Stimulated activated CD4-positive, alpha-beta T cell treated with anti-CD3 and anti-CD28 coated beads, Interleukin-2, amount 100 ng/mL, for 48 hours (primary cell): ENCODE data around the gene NME3.

Experiments used
- DNase-seq, 2 donors: peaks; one replicate each; pipeline ENCODE4 v3.0.0-alpha.2; 2020

Gene NME3

DNA sequence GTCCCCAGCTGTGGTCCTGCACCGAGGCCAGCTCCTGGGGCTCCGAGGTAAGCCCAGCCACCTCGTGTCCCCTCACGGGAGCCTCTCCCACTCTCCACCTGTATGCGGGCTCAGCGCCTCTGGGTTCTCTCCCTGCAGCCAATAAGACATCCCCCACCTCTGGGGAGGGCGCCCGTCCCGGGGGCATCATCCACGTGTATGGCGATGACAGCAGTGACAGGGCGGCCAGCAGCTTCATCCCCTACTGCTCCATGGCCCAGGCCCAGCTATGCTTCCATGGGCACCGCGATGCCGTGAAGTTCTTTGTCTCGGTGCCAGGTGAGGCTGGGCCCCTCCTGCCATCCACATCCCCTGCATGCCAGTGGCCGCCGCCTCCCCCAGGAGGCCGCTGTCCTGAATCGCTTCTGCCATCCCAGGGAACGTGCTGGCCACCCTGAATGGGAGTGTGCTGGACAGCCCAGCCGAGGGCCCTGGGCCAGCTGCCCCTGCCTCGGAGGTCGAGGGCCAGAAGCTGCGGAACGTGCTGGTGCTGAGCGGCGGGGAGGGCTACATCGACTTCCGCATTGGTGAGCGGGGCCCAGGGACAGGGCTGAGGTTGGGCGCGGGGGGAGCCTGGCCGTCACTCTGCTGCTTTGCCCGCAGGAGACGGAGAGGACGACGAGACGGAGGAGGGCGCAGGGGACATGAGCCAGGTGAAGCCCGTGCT lies 3.1 kb downstream of the NME3 start:
- DNase-seq, result no peak

DNA sequence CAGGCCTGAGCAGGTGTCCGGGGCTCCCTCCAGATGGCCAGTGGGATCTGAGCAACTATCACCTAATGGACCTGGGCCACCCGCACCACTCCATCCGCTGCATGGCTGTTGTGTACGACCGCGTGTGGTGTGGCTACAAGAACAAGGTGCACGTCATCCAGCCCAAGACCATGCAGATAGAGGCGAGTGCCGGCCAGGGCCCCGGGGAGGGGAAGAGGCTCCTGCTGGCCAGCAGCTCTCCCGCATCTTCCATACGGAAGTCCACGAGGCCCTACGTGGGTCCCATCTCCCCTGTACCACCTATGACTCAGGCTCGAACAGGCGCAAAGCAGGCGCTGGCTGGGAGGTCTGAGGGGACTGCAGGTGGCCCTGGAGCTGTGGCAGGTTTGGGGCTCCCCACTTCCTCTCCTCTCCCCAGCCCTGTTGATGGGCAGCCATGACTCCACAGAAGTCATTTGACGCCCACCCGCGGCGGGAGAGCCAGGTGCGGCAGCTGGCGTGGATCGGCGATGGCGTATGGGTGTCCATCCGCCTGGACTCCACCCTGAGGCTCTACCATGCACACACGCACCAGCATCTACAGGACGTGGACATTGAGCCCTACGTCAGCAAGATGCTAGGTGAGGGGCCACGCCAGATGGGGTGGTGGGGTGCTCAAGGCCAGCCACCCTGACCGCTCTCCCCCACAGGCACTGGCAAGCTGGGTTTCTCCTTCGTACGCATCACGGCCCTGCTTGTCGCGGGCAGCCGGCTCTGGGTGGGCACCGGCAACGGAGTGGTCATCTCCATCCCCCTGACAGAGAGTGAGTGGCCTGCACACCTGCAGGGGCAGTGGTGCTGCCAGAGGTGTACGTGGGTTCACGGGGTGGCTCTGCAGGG lies 4.0 kb downstream of the NME3 start:
- no peak for DNase-seq

DNA sequence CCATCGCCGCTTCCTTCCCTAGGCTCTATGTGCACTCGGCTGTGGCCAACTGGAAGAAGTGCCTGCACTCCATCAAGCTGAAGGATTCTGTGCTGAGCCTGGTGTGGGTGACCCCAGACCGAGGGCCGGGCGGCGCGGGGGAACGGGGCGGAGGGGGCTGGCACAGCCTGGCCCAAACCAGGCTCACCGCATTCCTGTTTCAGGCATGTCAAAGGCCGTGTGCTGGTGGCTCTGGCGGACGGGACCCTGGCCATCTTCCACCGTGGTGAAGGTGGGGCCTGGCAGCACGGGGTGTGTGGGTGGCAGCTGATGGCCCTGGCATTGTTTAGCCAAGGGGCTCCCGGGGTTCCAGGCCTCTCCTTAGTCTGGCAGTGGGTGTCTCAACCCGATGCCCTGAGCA lies 4.6 kb downstream of the NME3 start:
- DNase-seq, result no peak

DNA sequence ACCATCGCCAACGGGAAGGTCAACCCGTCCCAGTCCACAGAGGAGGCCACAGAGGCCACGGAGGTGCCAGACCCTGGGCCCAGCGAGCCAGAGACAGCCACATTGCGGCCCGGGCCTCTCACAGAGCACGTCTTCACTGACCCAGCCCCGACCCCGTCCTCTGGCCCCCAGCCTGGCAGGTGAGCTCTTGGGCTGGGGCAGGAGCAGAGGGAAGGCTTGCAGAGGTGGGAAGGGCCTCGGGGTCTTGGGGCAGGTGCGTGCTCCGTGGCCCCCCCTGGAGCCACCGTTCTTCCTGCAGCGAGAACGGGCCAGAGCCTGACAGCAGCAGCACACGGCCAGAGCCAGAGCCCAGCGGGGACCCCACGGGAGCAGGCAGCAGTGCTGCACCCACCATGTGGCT lies 5.1 kb downstream of the NME3 start:
- no peak for DNase-seq

DNA sequence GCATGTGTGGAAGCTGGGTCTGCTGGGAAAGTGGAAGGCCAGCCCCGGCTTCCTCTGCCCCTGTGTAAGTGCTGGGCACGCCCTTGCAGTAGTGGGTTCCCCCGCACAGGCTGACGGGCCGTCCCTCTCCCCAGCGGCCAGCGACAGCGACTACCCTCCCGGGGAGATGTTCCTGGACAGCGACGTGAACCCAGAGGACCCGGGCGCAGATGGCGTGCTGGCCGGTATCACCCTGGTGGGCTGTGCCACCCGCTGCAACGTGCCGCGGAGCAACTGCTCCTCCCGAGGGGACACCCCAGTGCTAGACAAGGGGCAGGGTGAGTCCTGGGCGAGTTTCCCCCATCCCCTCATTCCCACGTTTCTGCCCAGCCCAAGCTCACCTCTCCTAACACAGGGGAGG lies 5.5 kb downstream of the NME3 start:
- DNase-seq, result no peak

DNA sequence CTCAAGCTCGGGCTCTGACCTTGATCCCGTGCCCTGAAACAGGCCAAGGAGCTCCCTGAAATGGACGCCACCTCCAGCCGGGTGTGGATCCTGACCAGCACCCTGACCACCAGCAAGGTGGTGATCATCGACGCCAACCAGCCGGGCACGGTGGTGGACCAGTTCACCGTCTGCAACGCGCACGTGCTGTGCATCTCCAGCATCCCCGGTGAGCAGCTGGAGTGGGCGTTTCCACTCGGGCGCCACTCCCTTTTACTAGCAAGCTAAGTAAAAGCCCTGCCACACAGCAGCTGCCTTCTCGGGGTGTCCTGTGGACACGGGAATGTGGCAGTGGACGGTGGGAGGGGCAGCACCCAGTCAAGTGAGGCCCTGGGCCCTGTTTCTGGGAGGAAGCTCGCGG lies 6.4 kb downstream of the NME3 start:
- no peak for DNase-seq

DNA sequence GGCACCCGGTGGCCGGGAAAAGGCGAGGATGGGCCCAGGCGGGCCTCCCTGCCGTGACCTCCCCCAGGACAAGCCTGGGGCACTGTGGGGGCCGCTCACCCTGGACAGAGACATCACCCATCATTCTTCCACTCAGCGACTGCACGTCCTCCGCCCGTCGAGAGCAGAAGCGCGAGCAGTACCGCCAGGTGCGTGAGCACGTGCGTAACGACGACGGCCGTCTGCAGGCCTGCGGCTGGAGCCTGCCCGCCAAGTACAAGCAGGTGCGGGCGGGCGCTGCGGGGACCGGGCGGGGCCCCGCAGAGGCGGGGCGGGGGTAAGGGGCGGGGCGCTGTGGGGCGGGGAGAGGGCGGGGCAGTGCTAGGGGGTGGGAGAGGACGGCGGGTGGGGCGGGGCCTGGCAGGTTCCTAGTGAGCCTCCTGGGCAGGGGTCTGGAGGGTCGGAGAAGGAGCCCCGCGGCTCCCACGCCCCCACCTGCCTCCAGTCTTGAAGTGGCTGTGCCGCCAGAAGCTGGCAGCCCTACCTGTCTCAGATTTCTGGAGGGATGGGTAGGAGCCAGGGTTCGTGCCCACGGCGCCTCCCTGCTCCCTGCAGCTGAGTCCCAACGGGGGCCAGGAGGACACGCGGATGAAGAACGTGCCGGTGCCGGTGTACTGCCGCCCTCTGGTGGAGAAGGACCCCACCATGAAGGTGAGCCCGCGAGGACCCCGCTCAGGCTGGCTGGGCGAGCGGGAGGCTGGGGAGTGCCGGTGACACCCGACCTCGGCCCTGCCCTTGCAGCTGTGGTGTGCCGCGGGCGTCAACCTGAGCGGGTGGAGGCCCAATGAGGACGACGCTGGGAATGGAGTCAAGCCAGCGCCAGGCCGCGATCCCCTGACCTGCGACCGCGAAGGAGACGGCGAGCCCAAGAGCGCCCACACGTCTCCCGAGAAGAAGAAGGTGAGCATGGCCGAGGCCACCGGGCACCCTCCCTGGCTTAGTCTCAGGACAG lies 7.5 kb downstream of the NME3 start:
- DNase-seq, result no peak

DNA sequence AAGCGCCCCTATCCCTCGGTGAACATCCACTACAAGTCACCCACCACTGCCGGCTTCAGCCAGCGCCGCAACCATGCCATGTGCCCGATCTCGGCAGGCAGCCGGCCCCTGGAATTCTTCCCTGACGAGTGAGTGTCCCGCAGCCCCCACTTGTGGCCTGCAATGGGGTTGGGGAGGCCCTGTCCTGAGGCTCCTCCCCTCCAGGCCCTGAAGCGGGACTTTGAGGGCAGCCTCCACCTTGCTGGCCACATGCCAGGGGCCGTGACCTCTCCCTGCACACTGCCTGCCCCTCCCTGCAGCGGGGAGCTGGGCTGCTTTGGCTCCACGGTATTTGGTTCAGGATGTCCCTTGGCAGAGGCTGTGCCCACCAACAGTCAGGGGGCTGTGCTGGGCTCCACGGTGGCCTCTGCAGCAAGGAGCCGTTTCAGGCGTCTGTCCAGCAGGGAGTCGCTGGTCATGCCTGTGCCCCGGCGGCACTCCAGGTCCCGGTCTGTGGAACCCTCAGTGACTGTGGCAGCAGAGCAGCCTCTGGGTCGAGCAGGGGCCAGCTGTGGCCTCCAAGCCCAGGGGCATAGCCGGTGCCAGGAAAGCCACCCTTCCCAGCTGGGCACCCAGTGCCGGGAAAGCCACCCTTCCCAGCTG lies 8.3 kb downstream of the NME3 start:
- DNase-seq, result no peak

DNA sequence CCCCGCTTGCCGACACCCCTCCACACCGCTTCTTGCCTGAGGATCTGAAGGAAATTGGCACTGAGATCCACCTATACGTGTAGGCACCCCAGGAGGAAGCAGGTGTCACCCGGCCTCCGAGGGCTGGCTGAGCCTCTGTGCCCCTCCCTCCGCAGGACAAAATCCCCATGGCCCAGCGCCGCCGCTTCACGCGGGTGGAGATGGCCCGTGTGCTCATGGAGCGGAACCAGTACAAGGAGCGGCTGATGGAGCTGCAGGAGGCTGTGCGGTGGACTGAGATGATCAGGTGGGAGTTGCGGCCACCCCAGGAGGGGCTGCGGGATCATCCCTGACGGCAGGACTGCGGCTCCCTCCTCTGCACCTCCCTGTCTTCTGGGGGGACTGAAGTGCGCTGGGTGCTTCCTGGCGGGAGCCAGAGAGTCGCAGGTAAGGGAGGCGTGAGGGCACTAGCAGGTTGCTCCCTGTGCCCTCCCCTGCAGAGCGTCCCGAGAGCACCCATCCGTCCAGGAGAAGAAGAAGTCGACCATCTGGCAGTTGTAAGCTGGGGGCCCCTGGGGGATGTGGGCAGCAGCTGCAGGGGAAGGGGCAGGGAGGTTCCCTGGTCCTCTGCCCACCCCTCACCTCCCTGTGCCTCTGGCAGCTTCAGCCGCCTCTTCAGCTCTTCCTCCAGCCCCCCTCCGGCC lies 9.0 kb downstream of the NME3 start:
- DNase-seq, result no peak

DNA sequence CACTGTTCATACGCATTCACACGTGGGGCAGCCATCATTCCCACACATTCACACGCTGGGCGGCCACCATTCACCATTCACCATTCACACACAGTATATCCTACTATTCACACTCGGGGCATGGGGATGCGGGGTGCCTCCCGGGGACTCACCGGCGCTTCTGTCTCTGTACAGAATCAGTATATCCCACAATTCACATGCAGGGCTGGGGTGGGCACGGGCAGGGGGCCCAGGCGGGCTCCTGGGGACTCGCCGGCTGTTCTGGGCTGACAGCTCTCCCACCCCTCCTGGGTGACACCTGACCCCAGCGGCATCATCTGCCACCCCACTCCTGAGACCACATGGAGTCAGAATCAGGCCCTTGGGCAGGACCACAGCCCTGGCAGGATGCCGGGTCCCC lies 9.6 kb downstream of the NME3 start:
- DNase-seq, result no peak

DNA sequence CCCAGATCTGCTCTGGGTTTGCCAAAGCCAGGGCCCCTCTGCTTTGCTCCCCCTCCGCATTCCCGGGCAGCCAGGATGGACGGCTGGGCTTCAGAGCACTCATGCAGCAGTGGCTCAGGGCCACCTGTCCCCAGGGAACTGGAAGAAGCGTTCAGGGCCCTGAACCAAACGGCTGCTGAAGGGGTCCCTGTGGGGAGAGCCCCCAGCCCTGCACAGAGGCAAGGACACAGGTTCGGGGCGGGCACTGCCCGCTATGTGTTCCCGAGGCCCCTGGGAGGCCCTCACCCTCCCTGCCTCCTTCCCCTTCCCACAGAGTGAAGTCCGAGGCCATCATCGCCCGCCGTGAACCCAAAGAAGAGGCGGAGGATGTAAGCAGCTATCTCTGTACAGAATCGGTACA lies 10.4 kb downstream of the NME3 start:
- DNase-seq, result no peak

DNA sequence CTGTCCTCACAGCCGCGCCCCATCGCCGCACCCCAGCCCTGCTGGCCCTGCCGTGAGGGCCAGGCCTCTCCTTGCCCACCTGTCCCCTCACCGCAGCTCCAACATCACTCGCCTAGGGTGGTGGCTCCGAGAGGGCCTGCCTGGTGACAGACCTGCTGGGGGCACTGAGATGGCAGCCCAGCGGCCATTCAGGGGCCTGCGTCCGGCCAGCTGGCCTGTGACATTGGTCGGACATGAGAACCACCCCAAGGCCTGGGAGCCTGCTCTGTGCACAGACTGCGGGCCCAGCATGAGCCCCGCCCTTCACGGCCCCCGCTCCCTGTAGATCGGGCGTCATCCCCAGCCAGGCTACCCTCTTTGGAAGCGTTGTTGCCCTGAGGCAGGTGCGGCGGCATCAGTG lies 11.8 kb downstream of the NME3 start:
- DNase-seq, result no peak

DNA sequence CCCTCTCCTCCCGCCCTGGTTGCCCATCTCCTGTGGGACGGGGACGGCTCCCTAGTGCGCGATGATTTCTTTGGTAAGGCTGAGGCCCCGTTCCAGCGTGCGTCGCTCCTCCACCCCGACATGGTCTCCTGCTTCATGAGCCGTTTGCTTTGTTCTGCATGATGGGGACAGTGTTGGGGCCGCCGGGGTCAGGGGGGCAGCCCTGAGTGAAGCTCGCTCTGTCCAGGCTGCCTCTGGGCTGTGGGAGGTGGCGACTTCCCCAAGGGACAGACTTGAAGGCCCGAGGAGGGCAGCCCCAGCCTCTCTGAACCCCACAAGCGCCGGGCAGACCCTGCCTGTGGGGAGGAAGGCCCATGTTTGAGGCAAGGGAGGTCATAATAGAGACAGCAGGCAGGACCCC lies 12.4 kb downstream of the NME3 start:
- no peak for DNase-seq

DNA sequence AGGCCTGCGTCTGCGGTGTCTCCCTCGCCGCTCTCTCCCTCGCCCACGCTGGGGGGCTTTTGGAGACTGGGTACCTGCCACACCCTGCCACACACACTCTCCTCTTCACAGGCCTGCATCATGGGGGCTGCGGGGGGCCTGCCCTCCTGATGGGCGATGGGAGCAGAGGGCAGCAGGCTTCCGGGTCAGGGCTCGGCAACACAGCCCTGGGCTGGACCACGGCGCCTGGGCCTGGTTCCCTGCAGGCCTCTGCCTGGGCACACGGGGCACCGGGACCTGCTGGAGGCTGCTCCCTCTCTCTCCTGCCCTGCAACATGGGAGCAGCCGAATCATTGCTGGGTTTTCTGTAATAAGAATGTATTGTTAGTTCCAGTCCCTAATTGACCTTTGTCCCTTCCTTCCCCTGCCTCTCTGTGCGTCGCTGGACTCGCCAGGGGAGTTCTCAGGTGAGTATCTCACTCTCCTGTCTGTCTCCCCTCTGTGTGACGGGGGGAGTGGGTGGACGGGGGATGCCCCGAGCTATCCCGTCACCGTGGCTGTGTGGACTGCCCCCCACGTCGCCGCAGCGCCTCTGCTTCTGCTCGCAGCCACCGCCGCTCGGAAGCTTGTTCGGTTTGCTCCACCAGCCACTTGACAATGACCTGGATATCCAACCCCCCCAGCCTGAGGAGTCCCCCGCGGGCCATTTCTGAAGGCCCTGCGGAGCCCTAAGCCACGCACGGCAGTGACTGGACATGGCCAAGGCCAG lies 13.5 kb downstream of the NME3 start:
- DNase-seq, result no peak

DNA sequence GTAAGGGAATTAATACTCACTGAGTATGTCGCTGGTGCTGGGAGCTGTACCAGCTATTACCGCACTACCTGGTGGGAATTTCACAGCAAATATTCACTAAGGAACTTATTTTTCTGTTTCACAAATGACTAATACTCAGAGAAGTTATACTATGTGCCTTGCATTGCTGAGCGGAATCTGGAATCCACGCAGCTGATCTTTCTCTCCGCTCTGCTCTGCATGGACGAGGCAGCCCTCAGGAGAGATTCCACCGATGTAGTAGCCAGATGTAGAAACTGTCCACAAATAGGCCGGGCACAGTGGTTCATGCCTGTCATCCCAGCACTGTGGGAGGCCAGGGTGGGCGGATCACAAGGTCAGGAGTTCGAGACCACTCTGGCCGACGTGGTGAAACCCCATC lies 17.1 kb downstream of the NME3 start:
- no peak for DNase-seq

DNA sequence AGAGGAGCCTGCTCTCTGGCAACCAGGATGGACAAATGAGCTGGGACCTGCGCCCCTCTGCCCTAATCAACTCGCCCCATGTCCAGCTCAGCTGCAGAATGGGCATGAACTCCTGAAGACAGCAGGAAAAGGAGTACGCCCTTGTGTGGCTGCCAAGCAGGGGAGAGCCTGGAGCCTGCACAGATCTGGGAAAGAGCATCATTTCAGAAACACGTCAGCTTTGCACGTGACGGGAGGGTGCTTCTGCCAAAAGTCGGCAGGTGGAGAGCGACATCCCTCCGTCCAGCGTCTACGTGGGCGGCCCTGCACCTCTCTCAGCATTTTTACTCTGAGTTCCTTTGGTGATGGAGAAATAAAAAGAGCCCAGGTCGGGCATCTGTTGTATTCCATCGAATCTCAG lies 18.5 kb downstream of the NME3 start:
- DNase-seq, result no peak

DNA sequence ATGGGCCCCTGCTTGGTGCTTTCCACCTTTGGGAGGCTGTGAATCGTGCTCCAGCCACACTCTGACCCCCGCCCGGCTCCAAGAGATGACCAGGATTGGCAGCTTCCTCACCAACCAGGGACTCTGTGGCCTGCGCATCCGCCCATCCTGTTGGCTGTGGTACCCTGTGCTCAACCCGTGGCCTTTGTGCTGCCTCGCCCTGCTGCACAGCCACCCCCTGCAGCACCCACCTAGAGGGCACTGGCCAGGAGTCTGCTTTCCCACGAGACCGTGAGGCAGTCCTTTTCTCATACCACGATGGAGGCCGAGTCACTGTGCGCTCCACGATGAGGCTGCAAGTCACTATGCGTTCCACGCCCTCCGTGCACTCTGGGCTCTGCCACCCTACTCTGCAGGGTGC lies 19.4 kb downstream of the NME3 start:
- no peak for DNase-seq

DNA sequence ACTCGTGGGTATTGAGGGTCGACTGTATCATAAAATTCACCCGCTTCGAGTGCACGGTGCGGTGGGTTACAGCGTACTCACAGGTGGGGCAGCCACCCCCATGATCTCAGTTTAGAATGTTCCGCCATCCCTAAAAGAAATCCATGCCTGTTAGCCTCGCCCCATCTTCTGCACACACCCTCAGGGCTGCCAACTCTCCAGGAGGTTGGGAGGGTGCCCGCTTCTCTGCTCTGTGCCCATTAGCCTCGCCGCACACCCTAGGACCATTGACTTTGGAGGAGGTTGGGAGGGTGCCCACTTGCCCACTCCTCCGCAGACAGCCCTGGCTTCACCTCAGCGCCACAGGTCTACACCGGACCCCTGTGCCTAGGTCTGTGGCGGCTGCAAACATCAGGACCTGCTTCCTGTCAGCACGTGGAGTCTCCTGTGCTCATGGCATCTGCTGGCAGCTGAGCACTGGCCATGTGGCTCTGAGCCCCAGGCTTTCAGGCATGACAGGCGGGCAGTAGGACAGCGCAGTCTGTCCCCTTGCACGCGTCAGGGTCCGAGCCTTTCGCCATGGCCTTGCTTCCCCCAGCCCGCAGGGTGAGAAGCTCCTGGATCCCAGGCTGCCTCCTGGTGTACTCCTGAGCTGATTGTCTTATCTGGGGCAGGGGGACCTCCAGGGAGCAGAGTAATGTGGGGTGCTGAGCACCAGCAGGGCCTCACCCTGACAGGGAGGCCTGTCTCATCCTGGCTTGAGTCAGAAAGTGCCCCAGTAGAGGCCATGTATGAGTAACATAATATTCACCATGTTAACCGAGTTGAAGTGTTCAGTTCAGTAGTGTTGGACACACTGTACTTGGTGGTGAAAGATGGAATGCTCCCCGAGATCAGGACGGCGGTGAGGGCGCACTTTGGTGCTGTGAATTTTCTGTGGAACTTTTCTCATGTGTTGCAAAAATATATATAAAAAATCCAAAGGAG lies 21.9 kb downstream of the NME3 start:
- no peak for DNase-seq

DNA sequence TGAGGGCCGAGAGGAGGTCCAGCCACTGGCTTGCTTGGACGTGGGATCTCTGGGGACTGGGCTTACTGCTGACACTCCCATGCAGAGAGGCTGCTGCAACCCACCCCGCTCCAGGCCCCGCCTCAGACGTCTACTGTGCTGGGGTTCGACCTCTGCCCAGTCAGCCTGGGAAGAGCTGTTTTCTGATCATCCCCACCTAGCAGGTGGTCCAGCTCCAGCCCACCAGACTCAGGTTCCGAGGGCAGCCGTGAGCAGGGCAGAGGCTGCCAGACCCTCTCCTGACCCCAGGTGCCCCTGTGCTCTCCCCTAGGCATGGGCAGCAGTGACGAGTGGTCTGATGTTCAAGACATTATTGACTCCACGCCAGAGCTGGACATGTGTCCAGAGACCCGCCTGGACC lies 23.4 kb downstream of the NME3 start:
- DNase-seq, result no peak

DNA sequence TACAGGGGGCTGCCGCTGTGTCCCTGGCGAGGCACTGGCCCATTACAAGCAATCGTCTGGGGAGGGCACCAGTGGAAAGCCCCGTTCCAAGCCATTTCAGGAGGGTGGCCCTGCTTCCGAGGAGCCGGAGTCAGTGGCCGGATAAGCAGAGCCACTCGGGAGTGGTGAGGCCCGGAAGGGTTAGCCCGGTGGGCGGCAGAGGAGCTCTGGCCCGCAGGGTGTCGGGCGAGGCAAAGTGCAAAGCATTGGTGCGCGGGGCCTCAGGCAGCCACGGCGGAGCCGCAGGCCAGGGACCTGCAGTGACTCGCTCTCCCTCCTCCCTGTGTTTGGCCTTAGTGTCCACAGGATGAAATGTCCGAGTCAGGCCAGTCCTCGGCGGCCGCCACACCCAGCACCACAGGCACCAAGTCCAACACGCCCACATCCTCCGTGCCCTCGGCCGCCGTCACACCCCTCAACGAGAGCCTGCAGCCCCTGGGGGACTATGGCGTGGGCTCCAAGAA lies 24.6 kb downstream of the NME3 start:
- no peak for DNase-seq
